GM12801 (cell line): ENCODE data around the gene ATP13A3.

Source experiments
- CTCF ChIP-seq: IDR thresholded peaks from one replicate; pipeline ENCODE4 v1.5.1; 2011; ENCODE audit warnings: control low read depth; ENCODE audit not compliant: insufficient read length; ENCODE audit errors: extremely low read depth

Gene ATP13A3

DNA sequence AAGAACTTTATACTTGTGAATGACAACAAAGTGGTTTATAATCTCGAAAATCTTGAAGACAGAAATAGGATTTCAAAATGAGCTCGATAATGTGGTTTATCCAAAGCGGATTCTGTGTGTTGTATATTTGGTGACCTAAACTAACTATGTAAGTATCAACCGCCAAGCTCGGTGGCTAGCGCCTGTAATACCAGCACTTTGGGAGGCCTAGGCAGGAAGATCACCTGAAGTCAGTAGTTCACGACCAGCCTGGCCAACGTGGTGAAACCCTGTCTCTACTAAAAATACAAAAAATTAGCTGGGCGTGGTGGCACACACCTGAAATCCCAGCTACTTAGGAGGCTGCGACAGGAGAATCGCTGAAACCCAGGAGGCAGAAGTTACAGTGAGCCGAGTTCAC, 2.2 kb downstream of the ATP13A3 start:
- TF ChIP-seq CTCF: no peak

GRCh38 chr3:194483850-194484249, 3.0 kb downstream of the ATP13A3 start:
- TF ChIP-seq CTCF: no peak

DNA sequence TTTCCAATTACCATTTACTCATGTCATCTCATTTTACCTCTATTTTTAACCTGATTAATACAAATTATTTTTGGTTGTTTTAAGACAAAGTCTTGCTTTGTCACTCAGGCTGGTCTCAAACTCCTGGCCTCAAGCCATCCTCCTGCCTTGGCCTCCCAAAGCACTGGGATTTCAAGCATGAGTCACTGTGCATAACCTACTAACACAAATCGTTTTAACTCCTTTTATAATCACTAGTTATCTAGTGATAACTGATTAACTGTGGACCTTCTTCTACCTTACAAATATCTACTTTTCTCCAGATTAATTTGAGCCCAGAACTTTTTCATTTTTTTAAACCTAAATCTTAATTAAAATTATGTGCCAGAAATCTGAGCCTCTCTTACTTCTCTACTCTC, 4.6 kb downstream of the ATP13A3 start:
- TF ChIP-seq CTCF: no peak

DNA sequence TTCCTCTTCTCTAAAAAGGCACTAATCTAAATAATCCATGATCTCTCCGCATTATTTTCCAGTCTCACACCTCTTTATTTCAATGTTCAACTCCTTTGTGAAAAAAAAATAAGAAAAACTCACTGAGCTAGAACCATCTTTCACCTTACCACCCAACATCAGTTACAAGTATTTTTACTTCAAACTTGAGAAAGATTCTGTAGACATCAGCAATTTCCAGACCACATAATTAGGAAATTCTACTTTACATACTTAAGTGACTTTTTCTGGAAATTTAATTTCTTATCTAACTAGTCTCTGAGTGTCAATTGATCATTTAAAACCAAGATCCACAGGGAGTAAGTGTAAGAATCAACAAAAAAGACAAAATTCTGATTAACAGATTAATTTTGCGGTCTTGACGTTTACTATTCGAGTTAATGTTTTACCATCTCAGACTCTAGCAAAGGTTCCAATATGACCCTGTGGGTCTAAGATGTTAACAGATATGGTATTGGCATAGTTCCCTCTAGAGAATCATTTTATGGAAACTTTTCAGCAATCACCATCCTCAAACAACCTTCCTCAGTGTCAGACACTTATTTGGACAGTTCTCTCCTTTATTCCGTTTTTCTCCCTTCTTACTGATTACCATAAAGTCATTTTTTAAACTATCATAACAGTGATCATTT, 5.1 kb downstream of the ATP13A3 start:
- TF ChIP-seq CTCF: no peak

- no peak for TF ChIP-seq CTCF
These were observed 5.7 kb downstream of the ATP13A3 start for GRCh38 chr3:194481103-194481502.

GRCh38 chr3:194476784-194477183, 10.0 kb downstream of the ATP13A3 start:
- no peak for TF ChIP-seq CTCF

- no peak for TF ChIP-seq CTCF
These were observed 10.8 kb downstream of the ATP13A3 start for GRCh38 chr3:194475978-194476377.
